Sigmoid colon (tissue), 7 donors: ENCODE data around the gene AP1G2. TPM values are rescaled to one million over a fixed set of nuclear protein-coding genes. Genes with fewer than 3 reads are reported as not detected.

Experiments
- DNase-seq: peaks from one replicate; pipeline ENCODE4 v3.0.0-alpha.2; 2019
- H3K27ac ChIP-seq, 4 donors: fragments of 200-600 bp; sonication (generic); one replicate each; pipeline ENCODE4 v1.5.1; 2016 to 2019; ENCODE audit warnings: mild to moderate bottlenecking in 1 of 4
- H3K27me3 ChIP-seq, 3 donors: fragments of 200-600 bp; sonication (generic); one replicate each; pipeline ENCODE4 v1.5.1; 2019; ENCODE audit warnings: mild to moderate bottlenecking in 1 of 3
- H3K36me3 ChIP-seq, 4 donors: fragments of 200-600 bp; sonication (generic); one replicate each; pipeline ENCODE4 v1.5.1; 2016 to 2019
- H3K4me1 ChIP-seq, 4 donors: fragments of 200-600 bp; sonication (generic); one replicate each; pipeline ENCODE4 v1.5.1; 2017 to 2019
- H3K4me3 ChIP-seq, 4 donors: fragments of 200-600 bp; sonication (generic); one replicate each; pipeline ENCODE4 v1.5.1; 2017 to 2019; ENCODE audit warnings: mild to moderate bottlenecking in 2 of 4, moderate library complexity in 1 of 4
- H3K9me3 ChIP-seq, 4 donors: fragments of 200-600 bp in 3 of 4; sonication (generic) in 3 of 4; one replicate each; pipeline versions ENCODE4 v1.5.1 to v1.6.1; 2013 to 2019
- EP300 ChIP-seq, 4 donors: sonication (generic); formaldehyde crosslinking; IDR thresholded peaks; one replicate each; pipeline ENCODE4 v1.6.1; 2017; ENCODE audit warnings: antibody characterized with exemption in 4 of 4
- POLR2A ChIP-seq, 2 donors: fragments of 450-650 bp; IDR thresholded peaks; one replicate each; pipeline ENCODE4 v1.6.1; 2016; ENCODE audit warnings: antibody characterized with exemption in 2 of 2, mild to moderate bottlenecking in 2 of 2, moderate library complexity in 2 of 2
- POLR2AphosphoS5 ChIP-seq, 4 donors: sonication (generic); formaldehyde crosslinking; IDR thresholded peaks; one replicate each; pipeline ENCODE4 v1.6.1; 2017; ENCODE audit warnings: antibody characterized with exemption in 4 of 4
- WGBS, 2 donors: extraction: QIAGEN DNeasy Blood & Tissue Kit; methylation state at CpG; one replicate each; pipeline ENCODE4 v1.1.7; 2013; 5-methylcytosine and 5-hydroxymethylcytosine counted together
- intact Hi-C: fragments of 100-400 bp; cut with DNase I; formaldehyde crosslinking; loops from one replicate; pipeline ENCODE4 v1.15.1; 2023
- polyA plus RNA-seq, 3 donors: library from polyadenylated mRNA; stranded (reverse); fragments of 200-250 nt; gene quantifications; one replicate each; pipeline ENCODE4 v1.2.3, GENCODE V29; 2013
- total RNA-seq, 4 donors: library from RNA; depleted of rRNA; stranded (reverse); fragments of >200 nt; gene quantifications; one replicate each; pipeline ENCODE4 v1.1.0, GENCODE V29; 2016
- TF ChIP-seq, protein P1 (sequence below), 4 experiments: fragments of 450-650 bp in 3 of 4; fragments of 200-600 bp in 1 of 4; IDR thresholded peaks; one replicate each; pipeline ENCODE4 v1.5.1; 2016 to 2019; ENCODE audit warnings: antibody characterized with exemption in 4 of 4, mild to moderate bottlenecking in 3 of 4, moderate library complexity in 2 of 4
- donor health status: healthy with polysubstance abuse.
- donor health status: Bipolar disorder and iron deficiency.
- donor health status: healthy.

AP1G2 gene
- total and polyA plus RNA-seq, 7 donors = 16.4 to 124 (median 33.0) TPM

DNA sequence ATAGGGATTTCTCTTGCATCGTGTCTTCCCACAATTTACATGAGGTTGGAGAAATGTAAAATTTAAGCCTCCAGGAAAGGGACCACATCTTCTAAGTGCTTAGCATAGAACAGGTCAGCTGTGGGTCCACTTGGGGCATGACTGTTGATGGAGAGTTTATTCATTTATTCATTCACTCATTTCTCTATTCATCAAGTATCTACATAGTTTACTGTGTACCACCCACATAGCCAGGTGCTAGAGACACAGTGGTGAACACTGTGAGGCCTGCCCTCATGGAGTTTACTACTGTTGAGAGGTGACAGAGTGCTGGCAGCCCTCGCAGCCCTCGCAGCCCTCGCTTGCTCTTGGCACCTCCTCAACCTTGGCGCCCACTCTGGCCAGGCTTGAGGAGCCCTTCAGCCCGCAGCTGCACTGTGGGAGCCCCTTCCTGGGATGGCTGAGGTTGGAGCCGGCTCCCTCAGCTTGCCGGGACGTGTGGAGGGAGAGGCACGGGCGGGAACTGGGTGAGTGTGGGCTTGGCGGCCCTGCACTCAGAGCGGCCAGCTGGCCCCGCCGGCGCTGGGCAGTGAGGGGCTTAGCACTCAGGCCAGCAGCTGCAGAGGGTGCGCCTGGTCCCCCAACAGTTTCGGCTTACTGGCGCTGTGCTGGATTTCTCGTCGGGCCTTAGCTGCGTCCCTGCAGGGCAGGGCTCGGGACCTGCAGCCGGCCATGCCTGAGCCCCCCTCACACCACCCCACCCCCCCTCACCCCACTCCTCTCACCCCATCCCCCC is 12.7 kb upstream of the AP1G2 start:
- TF ChIP-seq POLR2AphosphoS5 (IDR thresholded peaks at IDR 0.05) = no peak
- TF ChIP-seq, protein P1, sequence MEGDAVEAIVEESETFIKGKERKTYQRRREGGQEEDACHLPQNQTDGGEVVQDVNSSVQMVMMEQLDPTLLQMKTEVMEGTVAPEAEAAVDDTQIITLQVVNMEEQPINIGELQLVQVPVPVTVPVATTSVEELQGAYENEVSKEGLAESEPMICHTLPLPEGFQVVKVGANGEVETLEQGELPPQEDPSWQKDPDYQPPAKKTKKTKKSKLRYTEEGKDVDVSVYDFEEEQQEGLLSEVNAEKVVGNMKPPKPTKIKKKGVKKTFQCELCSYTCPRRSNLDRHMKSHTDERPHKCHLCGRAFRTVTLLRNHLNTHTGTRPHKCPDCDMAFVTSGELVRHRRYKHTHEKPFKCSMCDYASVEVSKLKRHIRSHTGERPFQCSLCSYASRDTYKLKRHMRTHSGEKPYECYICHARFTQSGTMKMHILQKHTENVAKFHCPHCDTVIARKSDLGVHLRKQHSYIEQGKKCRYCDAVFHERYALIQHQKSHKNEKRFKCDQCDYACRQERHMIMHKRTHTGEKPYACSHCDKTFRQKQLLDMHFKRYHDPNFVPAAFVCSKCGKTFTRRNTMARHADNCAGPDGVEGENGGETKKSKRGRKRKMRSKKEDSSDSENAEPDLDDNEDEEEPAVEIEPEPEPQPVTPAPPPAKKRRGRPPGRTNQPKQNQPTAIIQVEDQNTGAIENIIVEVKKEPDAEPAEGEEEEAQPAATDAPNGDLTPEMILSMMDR (IDR thresholded peaks at IDR 0.05) = no peak
- TF ChIP-seq EP300 (IDR thresholded peaks at IDR 0.05) = no peak
- no peak for TF ChIP-seq POLR2A (IDR thresholded peaks at IDR 0.05)
- H3K4me3 ChIP-seq = no peak overlapping the region
- no peaks in the 10 kb centered on the region for H3K36me3 ChIP-seq
- H3K27me3 ChIP-seq = peaks cover 28 to 61% (median 39%) of the 10 kb centered on the region in 3 donors
- DNase-seq = peak; percentile 37
- intact Hi-C loops = no loop called here
- H3K27ac ChIP-seq = no peak overlapping the region
- 91 to 92% methylated on average over 24 of the region's 24 CpGs for WGBS, 2 donors
- peaks cover 0 to 37% (median 19%) of the 10 kb centered on the region in 4 donors for H3K4me1 ChIP-seq
- no peaks in the 10 kb centered on the region for H3K9me3 ChIP-seq

DNA sequence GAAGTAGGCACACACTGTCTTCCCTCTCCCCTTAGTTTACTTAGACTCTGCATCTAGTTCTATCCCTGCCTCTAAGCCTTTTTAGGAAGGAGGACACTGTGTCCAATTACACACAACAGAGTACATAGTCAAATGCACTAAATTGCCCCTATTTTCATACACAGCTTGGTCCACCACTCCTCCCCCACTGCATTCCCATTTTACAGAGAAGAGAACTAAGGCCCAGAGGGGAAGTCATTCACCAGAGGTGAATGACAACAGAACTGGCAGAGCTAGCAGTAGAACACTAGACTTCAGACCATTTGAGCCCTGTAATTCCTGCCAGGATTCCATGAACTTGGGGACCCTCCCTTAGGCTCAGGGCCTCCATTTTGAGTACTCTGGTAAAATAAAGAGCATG is 12.1 kb upstream of the AP1G2 start:
- intact Hi-C loops = no loop called here
- no peak for TF ChIP-seq POLR2A (IDR thresholded peaks at IDR 0.05)
- no peak for TF ChIP-seq POLR2AphosphoS5 (IDR thresholded peaks at IDR 0.05)
- TF ChIP-seq, protein P1 (IDR thresholded peaks at IDR 0.05) = no peak
- no peak for TF ChIP-seq EP300 (IDR thresholded peaks at IDR 0.05)
- Histone ChIP-seq H3K36me3 (no peaks in the 10 kb centered on the region), H3K4me1 (peaks cover 0 to 37% (median 19%) of the 10 kb centered on the region in 4 donors), H3K4me3 (no peak overlapping the region), H3K9me3 (no peaks in the 10 kb centered on the region), H3K27me3 (peaks cover 30 to 67% (median 45%) of the 10 kb centered on the region in 3 donors), H3K27ac (no peak overlapping the region)
- no peak for DNase-seq

DNA sequence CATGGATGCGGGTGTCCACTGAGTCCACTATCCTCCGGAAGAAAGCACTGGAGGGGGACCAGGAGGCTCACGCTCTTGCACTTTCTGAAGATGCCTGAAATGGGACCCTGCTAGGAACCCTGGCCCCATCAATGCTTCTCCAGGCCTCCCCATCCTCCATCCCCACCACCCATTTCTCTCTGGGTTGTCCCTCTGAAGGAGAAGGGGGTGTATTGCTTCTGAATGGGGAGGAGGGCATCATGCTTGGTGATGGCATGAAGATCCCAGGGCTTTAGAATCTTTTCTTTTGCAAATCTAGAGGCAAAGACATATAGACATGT is 11.7 kb upstream of the AP1G2 start:
- peaks cover 30 to 72% (median 48%) of the 10 kb centered on the region in 3 donors for H3K27me3 ChIP-seq
- TF ChIP-seq POLR2AphosphoS5 (IDR thresholded peaks at IDR 0.05) = no peak
- TF ChIP-seq, protein P1 (IDR thresholded peaks at IDR 0.05) = no peak
- no peak for TF ChIP-seq POLR2A (IDR thresholded peaks at IDR 0.05)
- no peak for TF ChIP-seq EP300 (IDR thresholded peaks at IDR 0.05)
- H3K27ac ChIP-seq = no peak overlapping the region
- H3K4me3 ChIP-seq = no peak overlapping the region
- WGBS, 2 donors = 76 to 88% methylated on average over 3 of the region's 3 CpGs
- peak; percentile 29 for DNase-seq
- intact Hi-C loops = no loop called here
- H3K36me3 ChIP-seq = no peaks in the 10 kb centered on the region
- H3K4me1 ChIP-seq = peaks cover 0 to 37% (median 19%) of the 10 kb centered on the region in 4 donors
- no peaks in the 10 kb centered on the region for H3K9me3 ChIP-seq

DNA sequence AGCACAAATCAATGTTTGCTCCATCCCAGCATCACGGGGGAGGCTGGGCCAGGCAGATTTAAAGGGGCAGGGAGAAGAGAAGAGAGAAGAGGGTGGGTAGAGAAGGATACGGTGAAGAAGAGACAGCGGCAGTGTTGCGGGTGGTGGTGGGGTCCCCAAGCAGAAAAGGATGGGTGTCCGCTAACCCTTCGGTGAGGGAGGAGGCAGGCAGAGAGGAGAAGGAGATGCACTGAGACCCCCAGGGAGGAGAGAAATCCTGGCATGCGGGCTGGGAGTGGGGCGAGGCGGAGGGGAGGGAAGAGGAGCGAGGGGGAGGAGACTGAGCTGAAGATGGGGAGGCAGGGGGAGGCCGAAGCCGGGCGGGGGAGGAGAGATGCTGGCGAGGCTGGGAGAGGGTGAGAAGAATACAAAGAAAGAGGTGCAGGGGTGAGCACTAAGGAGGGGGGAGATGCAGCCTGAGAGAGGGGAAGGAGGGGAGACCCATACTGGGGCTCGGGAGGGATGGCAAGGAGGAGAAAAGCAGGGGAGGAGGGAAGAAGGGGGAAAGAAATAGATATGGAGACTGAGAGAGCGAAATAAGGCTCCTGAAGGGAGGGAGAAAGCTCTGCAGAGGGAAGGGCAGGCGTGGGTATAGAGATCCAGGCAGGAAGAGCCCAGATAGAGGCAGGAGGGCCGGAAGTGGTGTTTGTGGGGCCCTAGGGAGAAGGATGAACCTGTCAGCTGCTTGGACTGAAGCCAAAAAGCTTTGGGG is 11.1 kb upstream of the AP1G2 start, which contains the start of gene JPH4:
Gene JPH4 (minus strand): TSS at position 231 of the 751 bp plus-strand sequence. CDS start 1,337 bp downstream, outside the sequence.
- intact Hi-C loops = no loop called here
- Histone ChIP-seq H3K27ac (no peak within 1 kb of the TSS), H3K27me3 (peaks cover 30 to 78% (median 53%) of the 10 kb centered on the region in 3 donors), H3K9me3 (no peaks in the 10 kb centered on the region), H3K36me3 (no peaks in the 10 kb centered on the region), H3K4me1 (peaks cover 0 to 37% (median 19%) of the 10 kb centered on the region in 4 donors), H3K4me3 (peak within 1 kb of the TSS in 1 of 4 donors; percentile 31)
- DNase-seq = peak; percentile 34
- TF ChIP-seq POLR2A (IDR thresholded peaks at IDR 0.05) (no peak), POLR2AphosphoS5 (IDR thresholded peaks at IDR 0.05) (no peak), EP300 (IDR thresholded peaks at IDR 0.05) (no peak)
- TF ChIP-seq, protein P1 (IDR thresholded peaks at IDR 0.05) = no peak
- 25 to 38% methylated on average over 18 of the region's 18 CpGs for WGBS, 2 donors
